RWPE1 (cell line): Measurements from ENCODE around the gene TSKU.
"Not testable (repeated sequence)": the region's sequence is repeated elsewhere in the genome, so short reads cannot be mapped to it uniquely, and the experiment has no call there.

ENCODE experiments used
- CTCF ChIA-PET: fragments of 350-600 bp; sonication (Branson Sonifier 250); formaldehyde crosslinking; extraction: SDS; loops from one replicate; lab custom pipeline; 2021; lab: Yijun Ruan, JAX
- POLR2A ChIA-PET: fragments of 400-600 bp; formaldehyde crosslinking; extraction: SDS; loops from one replicate; lab custom pipeline; 2020; ENCODE audit warnings: antibody characterized with exemption; ENCODE audit not compliant: low non-redundant PET; lab: Yijun Ruan, JAX
- DNase-seq: peaks from one replicate; pipeline ENCODE4 v3.0.0; 2012; ENCODE audit warnings: low spot score
- H3K27ac ChIP-seq: fragments of 450-650 bp; 2 replicates; pipeline ENCODE4 v1.5.1; 2017
- TF ChIP-seq, protein P1 (sequence below): fragments of 450-650 bp; conservative IDR thresholded peaks from 2 replicates; pipeline ENCODE4 v1.5.1; 2017; ENCODE audit warnings: low read depth, mild to moderate bottlenecking

The TSKU gene, protein sequence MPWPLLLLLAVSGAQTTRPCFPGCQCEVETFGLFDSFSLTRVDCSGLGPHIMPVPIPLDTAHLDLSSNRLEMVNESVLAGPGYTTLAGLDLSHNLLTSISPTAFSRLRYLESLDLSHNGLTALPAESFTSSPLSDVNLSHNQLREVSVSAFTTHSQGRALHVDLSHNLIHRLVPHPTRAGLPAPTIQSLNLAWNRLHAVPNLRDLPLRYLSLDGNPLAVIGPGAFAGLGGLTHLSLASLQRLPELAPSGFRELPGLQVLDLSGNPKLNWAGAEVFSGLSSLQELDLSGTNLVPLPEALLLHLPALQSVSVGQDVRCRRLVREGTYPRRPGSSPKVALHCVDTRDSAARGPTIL

DNA sequence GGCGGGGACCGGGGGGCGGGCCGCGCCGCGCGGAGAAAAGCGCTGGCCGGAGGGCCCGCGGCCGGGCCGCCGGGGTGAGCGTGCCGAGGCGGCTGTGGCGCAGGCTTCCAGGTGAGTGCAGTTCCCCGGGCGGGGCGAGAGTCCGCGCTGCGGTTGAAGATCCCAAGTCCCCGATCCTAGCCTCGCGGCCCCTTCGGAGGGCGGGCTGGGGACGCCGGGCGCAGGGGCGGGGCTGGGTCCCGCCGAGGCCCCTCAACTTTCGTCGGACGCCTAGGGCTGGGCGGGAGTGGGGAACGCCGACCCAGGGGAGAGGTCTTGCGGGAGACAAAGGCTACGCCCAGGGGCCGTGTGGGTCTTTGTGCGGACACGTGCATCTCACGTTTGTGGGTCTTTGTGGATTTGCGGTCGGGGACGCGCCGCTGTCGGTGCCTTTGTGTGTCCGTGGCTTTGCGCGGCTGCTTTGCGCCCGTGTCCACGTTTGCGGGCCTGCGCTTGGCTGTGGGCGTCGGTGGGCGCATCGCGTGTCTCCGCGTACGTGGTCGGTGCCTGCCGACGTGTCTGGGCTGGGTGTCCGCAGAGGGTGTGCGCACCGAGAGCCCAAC lies at the start of gene TSKU:
Gene TSKU, plus strand, starts transcription at position 63 of the 602 bp plus-strand sequence. CDS start 12,261 bp downstream, outside the sequence.
- H3K27ac ChIP-seq = peak within 1 kb of the TSS; percentile 97
- TF ChIP-seq, protein P1, sequence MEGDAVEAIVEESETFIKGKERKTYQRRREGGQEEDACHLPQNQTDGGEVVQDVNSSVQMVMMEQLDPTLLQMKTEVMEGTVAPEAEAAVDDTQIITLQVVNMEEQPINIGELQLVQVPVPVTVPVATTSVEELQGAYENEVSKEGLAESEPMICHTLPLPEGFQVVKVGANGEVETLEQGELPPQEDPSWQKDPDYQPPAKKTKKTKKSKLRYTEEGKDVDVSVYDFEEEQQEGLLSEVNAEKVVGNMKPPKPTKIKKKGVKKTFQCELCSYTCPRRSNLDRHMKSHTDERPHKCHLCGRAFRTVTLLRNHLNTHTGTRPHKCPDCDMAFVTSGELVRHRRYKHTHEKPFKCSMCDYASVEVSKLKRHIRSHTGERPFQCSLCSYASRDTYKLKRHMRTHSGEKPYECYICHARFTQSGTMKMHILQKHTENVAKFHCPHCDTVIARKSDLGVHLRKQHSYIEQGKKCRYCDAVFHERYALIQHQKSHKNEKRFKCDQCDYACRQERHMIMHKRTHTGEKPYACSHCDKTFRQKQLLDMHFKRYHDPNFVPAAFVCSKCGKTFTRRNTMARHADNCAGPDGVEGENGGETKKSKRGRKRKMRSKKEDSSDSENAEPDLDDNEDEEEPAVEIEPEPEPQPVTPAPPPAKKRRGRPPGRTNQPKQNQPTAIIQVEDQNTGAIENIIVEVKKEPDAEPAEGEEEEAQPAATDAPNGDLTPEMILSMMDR = no peak
- ChIA-PET CTCF (no interaction called here), POLR2A (interaction anchor here (1.0 kb wide), 1 partner anchor 10 kb away, joined by 3 read pairs; no protein-coding TSS in a partner anchor)
- DNase-seq = peak; percentile 41

DNA sequence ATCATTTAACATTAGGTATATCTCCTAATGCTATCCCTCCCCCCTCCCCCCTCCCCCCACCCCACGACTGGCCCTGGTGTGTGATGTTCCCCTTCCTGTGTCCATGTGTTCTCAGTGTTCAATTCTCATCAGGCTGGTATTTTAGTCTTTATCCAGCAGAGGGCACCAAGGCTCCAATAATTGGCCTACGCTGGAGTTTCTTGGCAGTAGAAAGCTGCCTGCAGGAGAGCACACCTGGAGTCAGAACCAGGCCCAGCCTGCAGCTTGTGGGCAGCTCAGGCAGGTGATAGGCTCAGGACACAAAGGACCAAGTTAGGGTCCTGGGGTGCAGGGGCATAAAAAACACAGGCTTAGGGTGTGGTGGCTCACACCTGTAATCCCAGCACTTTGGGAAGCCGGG lies 49.2 kb upstream of the TSKU start:
- TF ChIP-seq, protein P1 = peak; percentile 43
- H3K27ac ChIP-seq, POLR2A ChIA-PET: not testable (repeated sequence)
- peak; percentile 82 for DNase-seq
- CTCF ChIA-PET = interaction anchor here (0.6 to 3.1 kb wide), 16 partner anchors 8 to 184 kb away, joined by 3 to 30 read pairs (median 4); partner anchors contain the start of gene ACER3

DNA sequence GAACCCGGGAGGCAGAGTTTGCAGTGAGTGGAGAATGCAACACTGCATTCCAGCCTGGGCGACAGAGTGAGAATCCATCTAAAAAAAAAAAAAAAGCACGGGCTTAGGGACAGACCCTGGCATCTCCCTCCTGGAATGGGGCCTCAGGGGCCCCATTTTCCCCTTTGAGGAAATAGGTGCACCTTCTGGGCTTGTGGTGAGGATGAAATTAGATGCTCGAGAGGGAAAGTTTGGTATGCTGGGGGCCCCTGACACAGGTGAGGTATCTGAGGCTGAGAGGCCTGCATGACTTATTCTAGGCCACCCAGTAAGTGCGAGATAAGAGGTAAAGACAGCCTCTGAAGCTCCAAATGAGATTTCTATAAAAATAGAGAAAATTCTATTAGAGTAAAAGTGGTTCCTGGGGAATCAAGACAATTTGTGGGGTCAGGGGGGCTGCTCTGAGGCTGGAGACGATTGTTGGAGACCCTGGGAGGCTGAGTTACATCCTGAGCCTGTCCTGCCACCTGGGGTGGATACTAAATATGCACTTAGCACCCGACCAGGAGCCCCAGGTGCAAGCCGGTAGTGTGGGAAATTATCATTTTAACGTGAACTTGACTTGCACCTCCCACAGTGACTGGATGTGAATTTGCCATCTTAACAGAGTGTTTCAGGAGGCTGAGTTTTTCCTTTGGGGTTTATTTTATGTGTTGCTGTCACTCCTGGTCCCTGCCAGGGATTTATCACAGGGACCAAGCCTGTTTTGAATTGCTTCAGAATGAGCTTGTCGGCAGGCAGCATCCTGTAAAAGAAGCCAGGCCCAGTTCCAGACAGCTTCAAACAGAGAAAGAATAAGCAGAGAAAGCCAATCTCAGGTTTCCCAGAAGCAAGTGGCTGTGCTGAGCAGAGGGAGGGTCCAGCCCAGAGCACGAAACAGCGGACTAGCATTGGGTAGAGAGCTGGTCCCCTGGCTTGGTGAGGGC lies 48.4 kb upstream of the TSKU start:
- TF ChIP-seq, protein P1 = no peak
- no peak for DNase-seq
- ChIA-PET POLR2A (no interaction called here), CTCF (interaction anchor here (0.6 to 3.1 kb wide), 17 partner anchors 8 to 358 kb away, joined by 3 to 30 read pairs (median 4); no protein-coding TSS in a partner anchor)
- no peak overlapping the region for H3K27ac ChIP-seq

DNA sequence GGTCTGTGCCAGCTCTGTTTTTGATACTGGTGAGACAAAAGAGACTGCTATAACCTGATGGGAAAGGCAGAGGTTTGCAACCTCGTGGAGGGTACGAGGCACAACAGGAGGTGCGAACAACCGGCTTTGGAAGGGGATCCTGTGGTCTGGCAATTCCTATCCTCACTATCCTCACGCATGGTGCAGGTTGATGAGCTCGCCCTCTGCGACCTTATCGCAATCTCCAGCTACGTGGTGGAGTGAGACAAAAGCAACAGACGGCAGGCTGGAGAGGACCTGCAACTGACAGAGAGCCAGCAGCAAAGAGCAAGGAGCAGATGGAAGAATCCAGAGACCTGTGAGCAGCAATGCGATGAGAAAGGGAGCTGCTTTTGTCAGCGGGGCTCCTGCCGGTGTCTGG lies 47.3 kb upstream of the TSKU start:
- H3K27ac ChIP-seq = no peak overlapping the region
- TF ChIP-seq, protein P1 = no peak
- ChIA-PET CTCF (interaction anchor here (0.6 to 3.1 kb wide), 4 partner anchors 11 to 183 kb away, joined by 3 to 30 read pairs (median 4); no protein-coding TSS in a partner anchor), POLR2A (no interaction called here)
- no peak for DNase-seq

DNA sequence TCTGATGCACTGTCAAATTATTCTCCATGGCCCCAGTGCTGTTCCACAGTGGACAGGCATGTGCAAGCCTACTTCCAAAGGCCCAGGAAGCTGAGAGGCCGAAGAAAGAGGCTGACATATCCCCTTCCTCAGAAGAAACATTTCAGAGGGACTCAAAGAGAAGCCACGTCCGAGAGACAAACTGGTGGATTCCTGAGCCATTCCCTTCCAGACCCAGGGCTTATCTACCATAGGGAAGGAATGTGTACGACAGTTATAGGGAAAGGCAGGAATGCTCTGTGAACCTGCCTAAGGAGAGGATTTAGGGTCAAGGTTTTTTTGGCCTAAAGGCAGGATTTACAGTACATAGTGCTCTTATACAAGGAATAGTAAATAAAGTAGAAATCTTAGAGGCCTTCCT lies 46.9 kb upstream of the TSKU start:
- ChIA-PET CTCF (interaction anchor here (0.6 to 3.1 kb wide), 4 partner anchors 11 to 182 kb away, joined by 3 to 30 read pairs (median 4); no protein-coding TSS in a partner anchor), POLR2A (no interaction called here)
- no peak overlapping the region for H3K27ac ChIP-seq
- TF ChIP-seq, protein P1 = no peak
- no peak for DNase-seq
